SK-N-MC (cell line): ENCODE results near the gene SETD1A.

Experiments
- EZH2 ChIP-seq: fragments of 200-600 bp; sonication (generic); IDR thresholded peaks from one replicate; pipeline ENCODE4 v1.6.1; 2017; ENCODE audit warnings: antibody characterized with exemption
- POLR2AphosphoS5 ChIP-seq: IDR thresholded peaks from 2 replicates; pipeline ENCODE4 v1.6.1; 2012; ENCODE audit warnings: mild to moderate bottlenecking, low read depth, low read length, borderline replicate concordance

- no peak for TF ChIP-seq POLR2AphosphoS5
- no peak for TF ChIP-seq EZH2
Observed at GRCh38 chr16:30964574-30965226, 7.1 kb downstream of the SETD1A start.
